NCI-H2107 (cell line): ENCODE results near the gene IFRD2.
A peak's percentile ranks its signal among the peaks of the same experiment; 100 is the strongest.
"Not testable (repeated sequence)": the region's sequence is repeated elsewhere in the genome, so short reads cannot be mapped to it uniquely, and the experiment has no call there.

ENCODE experiments used
- DNase-seq: peaks from one replicate; lab custom pipeline; 2025; lab: John Stamatoyannopoulos, UW

The IFRD2 gene

DNA sequence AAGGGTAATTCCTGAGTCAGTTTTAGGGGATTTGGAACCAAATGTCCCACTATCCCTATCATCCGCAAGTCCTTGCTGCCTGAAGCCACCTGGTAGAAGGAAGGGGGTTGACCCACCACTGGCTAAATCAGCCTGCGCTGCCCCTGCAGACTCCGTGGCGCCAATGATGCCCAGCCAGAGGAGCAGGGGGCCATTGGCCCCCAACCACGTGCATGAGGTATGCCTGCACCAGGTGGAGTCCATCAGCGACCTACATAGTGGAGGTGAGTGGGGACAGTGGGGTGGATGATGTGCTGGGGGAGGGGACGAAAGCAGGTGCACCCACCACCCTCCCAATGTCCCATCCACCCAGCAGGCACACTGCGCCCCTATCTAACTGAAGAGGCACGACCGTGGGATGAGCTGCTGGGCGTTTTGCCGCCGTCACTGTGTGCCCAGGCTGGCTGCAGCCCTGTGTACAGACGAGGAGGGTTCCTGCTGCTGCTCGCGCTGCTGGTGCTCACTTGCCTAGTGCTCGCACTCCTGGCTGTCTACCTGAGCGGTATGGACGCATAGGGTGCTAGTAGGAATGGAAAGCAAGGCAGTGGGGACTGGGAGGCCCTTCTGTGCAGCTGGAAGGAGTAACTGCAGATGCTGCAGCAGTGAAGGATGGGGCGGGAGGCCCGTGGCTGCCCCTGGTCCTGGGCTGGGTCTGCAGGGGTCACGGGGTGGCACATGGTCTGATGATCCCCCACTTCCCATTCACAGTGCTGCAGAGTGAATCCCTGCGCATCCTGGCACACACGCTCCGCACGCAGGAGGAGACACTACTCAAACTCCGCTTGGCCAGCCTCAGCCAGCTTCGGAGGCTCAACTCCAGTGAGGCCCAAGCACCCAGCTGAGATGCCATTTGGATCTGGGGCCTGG is 5.7 kb downstream of the IFRD2 start:
- DNase-seq, result no peak

GRCh38 chr3:50284121-50284520 is 8.1 kb downstream of the IFRD2 start:
- not testable (repeated sequence) for DNase-seq

- DNase-seq, result no peak
These were observed 12.8 kb downstream of the IFRD2 start for GRCh38 chr3:50279255-50280016.

GRCh38 chr3:50278880-50279224 is 13.4 kb downstream of the IFRD2 start, which contains the start of gene LSMEM2:
TSS of gene LSMEM2 (plus strand) at chr3:50279087. CDS start at chr3:50279114, 27 bp downstream.
- no peak for DNase-seq

- DNase-seq, result no peak
These were observed 13.9 kb downstream of the IFRD2 start for GRCh38 chr3:50278123-50278879.

GRCh38 chr3:50276762-50277101 is 15.5 kb downstream of the IFRD2 start:
- DNase-seq, result no peak

DNA sequence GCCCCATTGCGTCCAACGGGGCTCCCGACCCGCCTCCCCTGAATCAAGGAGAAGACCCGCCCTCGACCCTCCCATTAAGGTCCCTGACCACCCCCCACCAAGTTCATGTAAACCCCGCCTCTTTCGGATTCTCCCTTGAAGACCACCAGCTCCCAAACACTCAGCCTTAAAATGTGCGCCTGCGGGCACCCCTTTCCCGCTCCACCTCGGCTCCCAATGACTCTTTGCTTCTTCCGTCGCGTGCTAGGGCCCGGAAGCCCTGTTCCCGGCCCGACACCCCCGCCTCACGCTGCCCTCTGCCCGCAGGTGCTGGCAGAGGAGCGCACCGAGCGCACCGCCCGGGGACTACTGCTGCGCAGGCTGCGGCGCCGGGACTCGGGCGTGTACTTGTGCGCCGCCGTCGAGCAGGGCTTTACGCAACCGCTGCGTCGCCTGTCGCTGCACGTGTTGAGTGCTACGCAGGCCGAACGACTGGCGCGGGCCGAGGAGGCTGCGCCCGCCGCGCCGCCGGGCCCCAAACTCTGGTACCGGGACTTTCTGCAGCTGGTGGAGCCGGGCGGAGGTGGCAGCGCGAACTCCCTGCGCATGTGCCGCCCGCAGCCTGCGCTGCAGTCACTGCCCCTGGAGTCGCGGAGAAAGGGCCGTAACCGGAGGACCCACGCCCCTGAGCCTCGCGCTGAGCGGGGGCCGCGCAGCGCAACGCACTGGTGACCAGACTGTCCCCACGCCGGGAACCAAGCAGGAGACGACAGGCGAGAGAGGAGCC is 16.1 kb downstream of the IFRD2 start:
- no peak for DNase-seq

DNA sequence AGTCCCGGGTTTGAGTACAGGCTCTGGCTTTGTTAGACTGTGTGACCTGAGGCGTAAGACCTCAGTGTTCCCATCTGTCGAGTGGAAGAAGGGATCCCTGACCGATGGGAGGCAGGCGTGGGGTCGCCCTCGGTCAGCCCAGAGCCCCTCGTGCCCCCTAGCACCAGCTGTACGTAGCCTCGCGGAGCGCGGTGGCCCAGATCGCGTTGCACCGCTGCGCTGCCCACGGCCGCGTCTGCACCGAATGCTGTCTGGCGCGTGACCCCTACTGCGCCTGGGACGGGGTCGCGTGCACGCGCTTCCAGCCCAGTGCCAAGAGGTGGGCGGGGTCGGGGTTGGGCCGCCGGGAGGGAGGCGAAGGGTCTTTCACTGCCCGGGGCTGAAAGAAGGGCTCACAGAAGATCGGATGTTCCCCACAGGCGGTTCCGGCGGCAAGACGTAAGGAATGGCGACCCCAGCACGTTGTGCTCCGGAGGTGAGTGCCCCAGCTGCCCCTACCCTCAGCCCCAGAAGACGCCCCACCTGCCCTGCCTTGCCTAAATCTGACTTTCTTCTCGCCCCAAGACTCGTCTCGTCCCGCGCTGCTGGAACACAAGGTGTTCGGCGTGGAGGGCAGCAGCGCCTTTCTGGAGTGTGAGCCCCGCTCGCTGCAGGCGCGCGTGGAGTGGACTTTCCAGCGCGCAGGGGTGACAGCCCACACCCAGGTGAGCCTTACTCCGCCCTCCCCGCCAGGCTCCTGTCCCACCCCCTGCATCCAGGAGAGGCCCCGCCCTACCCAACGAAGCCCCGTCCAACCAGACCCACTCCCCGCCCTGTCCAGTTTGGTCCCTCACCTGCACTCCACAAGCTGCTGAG is 16.9 kb downstream of the IFRD2 start:
- no peak for DNase-seq

DNA sequence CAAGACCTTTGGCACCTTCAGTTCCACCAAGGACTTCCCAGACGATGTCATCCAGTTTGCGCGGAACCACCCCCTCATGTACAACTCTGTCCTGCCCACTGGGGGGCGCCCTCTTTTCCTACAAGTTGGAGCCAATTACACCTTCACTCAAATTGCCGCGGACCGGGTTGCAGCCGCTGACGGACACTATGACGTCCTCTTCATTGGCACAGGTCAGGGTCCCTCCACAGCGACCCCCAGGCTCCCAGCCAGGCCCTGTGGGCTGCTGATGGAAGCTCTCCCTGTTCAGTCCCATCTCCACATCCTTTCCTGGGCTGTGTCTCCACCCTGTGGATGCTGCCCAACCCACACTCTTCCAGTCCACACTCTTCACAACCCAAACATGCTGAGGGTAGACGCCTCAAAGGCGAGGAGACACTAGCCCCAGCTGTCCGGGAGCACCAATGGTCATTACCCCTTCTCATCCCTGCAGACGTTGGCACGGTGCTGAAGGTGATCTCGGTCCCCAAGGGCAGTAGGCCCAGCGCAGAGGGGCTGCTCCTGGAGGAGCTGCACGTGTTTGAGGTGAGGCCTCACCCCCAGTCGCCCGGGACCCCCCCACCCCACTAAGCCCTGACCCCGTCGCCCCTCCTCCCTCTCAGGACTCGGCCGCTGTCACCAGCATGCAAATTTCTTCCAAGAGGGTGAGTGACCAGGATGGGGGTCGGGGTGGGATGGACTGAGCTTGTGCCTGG is 17.7 kb downstream of the IFRD2 start:
- DNase-seq, result no peak

DNA sequence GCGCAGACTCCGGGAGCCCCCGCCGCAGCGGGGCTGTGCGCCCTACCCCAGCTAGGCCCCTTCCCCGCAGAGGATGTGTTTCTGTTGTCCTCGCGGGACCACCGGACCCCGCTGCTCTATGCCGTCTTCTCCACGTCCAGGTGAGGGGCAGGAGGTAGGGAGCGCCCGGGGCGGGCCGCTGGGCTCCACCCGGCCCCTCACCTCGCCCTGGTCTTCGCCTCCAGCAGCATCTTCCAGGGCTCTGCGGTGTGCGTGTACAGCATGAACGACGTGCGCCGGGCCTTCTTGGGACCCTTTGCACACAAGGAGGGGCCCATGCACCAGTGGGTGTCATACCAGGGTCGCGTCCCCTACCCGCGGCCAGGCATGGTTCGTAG is 18.6 kb downstream of the IFRD2 start:
- DNase-seq, result no peak

DNA sequence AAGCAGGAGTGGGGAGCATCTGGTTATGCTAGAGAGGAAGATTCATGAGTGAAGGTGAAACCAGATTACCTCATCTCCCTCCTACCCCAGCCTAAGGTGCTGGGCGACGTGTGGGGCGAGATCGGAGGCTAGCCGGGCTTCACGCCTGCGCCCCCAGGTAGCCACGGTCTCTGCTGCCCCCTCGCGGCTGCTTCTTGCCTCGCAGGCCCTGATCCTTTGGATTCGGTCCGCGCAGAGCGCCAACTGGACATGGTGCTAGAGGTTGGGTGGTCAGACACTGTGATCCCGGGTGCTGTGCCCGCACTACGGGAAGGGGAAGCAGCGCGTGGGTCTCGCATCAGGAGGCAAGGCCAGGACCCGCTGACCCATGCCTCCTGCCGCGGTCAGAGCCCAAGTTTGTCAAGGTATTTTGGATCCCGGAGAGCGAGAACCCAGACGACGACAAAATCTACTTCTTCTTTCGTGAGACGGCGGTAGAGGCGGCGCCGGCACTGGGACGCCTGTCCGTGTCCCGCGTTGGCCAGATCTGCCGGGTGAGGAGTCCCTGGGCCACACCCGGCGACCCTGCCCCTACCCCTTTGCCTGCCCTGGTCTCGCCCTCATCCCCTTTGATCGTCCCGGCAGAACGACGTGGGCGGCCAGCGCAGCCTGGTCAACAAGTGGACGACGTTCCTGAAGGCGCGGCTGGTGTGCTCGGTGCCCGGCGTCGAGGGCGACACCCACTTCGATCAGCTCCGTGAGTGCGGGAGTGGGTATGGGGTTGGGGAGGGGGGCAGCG is 19.1 kb downstream of the IFRD2 start:
- peak; percentile 66 for DNase-seq

- not testable (repeated sequence) for DNase-seq
These were observed 19.7 kb downstream of the IFRD2 start for GRCh38 chr3:50272538-50272910.

DNA sequence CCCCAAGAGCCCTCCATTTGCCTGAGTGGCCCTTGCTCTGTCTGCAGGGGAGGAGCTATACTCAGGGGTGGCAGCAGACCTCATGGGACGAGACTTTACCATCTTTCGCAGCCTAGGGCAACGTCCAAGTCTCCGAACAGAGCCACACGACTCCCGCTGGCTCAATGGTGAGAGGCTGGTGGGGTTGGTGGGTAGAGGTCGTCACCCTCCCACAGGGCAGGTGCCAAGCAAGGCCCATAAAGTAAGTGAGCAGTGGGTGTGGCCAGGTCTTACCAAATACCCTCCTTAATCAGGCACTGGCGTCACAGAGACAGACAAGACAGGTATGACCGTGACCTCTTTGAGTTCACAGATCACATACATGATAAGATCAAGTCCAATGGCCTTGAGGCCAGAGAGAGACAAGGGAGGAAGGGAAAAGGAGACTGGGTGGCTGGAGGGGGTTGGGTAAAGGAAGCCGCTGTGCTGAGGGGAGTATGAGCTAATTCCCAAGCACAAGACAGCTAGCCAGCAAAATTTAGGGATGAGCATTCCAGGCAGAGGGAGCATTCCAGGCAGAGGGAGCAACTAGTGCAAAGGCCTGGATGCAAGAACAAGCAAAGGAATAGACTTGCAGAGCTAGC is 20.8 kb downstream of the IFRD2 start:
- no peak for DNase-seq

DNA sequence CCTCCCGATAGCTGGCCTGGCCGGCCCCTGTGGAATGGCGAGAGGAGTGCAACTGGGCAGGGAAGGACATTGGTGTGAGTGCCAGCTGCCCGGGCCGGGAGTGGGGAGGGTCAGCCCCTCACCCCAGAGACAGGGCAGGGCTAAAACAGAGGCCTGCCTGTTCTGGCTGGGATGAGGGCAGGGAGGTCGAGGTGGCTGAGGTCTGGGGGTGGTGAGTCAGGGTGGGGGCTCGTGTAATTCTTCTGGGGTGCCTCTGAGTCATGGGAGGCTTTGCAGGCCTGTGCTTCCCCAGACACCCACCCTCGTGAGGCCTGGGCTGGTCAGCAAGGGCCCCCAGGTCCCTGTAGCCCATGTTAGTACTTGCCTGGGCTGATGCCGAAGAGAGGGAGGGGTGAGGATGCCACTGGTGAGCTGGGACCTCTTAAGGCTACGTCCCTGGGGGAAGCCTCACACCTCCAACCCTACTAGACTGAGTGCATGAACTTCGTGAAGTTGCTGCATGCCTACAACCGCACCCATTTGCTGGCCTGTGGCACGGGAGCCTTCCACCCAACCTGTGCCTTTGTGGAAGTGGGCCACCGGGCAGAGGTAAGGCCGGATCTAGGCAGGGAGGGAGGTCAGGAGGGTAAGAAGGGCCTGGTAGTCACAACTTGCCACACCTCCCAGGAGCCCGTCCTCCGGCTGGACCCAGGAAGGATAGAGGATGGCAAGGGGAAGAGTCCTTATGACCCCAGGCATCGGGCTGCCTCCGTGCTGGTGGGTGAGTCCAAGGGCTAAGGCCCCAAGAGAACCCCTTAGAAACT is 21.6 kb downstream of the IFRD2 start:
- DNase-seq, result no peak

DNA sequence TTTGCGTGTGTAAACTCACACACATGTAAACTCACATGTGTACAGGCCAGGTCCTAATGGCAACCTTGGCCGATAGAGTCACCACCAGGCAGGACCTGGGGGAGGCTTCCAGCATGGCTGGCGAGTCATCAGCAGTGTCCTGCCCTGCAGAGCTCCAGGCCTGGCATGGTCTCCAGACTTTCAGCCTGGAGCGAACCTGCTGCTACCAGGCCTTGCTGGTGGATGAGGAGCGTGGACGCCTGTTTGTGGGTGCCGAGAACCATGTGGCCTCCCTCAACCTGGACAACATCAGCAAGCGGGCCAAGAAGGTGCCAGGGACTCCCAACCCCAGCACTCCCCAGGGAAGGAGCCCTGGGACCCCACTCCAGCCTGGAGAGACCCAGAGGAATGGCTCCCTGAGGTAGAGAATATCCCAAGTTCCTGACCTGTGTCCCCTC is 22.2 kb downstream of the IFRD2 start:
- no peak for DNase-seq

- no peak for DNase-seq
These were observed 22.8 kb downstream of the IFRD2 start for GRCh38 chr3:50269460-50269859.

GRCh38 chr3:50268703-50269451 is 23.4 kb downstream of the IFRD2 start, which contains the start of gene SEMA3B:
TSS of gene SEMA3B (plus strand) at chr3:50269147. CDS start at chr3:50269241, 94 bp downstream.
- no peak for DNase-seq
